ENCODE results near the gene RNF144A. TPM values are rescaled to one million over a fixed set of nuclear protein-coding genes. Genes with fewer than 3 reads are reported as not detected.

Gene RNF144A
- total RNA-seq, 1 experiment from 2014 or later, result 10.6 TPM

DNA sequence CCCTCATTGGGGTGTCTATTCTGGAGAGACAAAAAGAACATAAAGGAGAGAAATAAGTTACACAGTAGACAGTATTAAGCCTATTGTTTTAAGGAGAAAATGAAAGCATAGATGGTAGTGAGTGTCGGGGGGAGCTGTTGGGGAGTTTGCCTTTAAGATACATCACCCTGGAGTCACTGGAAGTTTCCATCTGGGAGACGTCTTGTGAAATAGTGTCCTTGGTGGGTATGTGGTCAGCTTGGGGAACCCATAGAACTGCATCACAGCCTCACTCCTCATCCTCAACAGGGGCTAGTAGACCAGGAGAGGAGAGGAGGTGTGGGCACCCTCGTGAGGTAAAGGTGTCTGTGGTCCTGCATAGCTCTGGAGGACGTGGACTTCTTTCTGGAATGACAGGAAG, 60.6 kb downstream of the RNF144A start:
- no peak overlapping the region for H3T11ph ChIP-seq (ENCODE audit: low read length)
- H3K79me1 ChIP-seq (ENCODE audit: insufficient read depth, low read depth, low read length, poor library complexity, severe bottlenecking), result no peaks in the 10 kb centered on the region
- H4K20me1 ChIP-seq (ENCODE audit: control insufficient read depth, insufficient read depth, insufficient read length), result no peaks in the 10 kb centered on the region
- H3K27me3 ChIP-seq (ENCODE audit: insufficient read depth, low read length), result no peaks in the 10 kb centered on the region
- no peaks in the 10 kb centered on the region for H3K27me3 Mint-ChIP-seq (ENCODE audit: low read depth)
- no peak overlapping the region for H3K14ac ChIP-seq (ENCODE audit: insufficient read depth, low read length)
- no peak overlapping the region for H3K4me3 Mint-ChIP-seq
- WGBS (ENCODE audit: extremely low coverage, insufficient read length, low lambda C conversion rate), result no CpG with 5 or more reads among the region's 4 CpGs
- H3K56ac ChIP-seq (ENCODE audit: insufficient read length, low read depth, low read length), result no peak overlapping the region
- no peak overlapping the region for H4K5ac ChIP-seq (ENCODE audit: insufficient read length, low read depth, low read length)
- no peak overlapping the region for H2BK5ac ChIP-seq (ENCODE audit: insufficient read length, low read length)
- H4K8ac ChIP-seq (replicated peaks; ENCODE audit: insufficient read length, low read depth, low read length), result no peak overlapping the region
- no peak overlapping the region for H2BK12ac ChIP-seq (ENCODE audit: insufficient read length, low read depth, low read length)
- H3K79me2 ChIP-seq (ENCODE audit: insufficient read depth, low read length), result no peaks in the 10 kb centered on the region
- H3K27ac ChIP-seq (ENCODE audit: insufficient read length, low read depth, low read length), result no peak overlapping the region
- no peaks in the 10 kb centered on the region for H3K23me2 ChIP-seq (ENCODE audit: insufficient read length, low read depth, low read length, poor library complexity, severe bottlenecking)
- no peak overlapping the region for H2BK120ac ChIP-seq (ENCODE audit: low read depth, low read length, poor library complexity, severe bottlenecking)
- peaks cover 19 to 31% (median 20%) of the 10 kb centered on the region in 3 experiments for H3K36me3 Mint-ChIP-seq (ENCODE audit: insufficient read depth in 1 of 3, low read depth in 3 of 3)
- H3K9me3 Mint-ChIP-seq, result peaks cover 19 to 28% of the 10 kb centered on the region in 2 experiments
- no peak overlapping the region for H4K91ac ChIP-seq (ENCODE audit: insufficient read length, low read depth, low read length)
- H3K23ac ChIP-seq (ENCODE audit: insufficient read length, low read depth, low read length), result no peak overlapping the region
- H3K4ac ChIP-seq (ENCODE audit: low read depth, low read length), result no peak overlapping the region
- no peaks in the 10 kb centered on the region for H3K9me3 ChIP-seq (ENCODE audit: control insufficient read depth, low read depth, low read length)
- TF ChIP-seq, protein P1, sequence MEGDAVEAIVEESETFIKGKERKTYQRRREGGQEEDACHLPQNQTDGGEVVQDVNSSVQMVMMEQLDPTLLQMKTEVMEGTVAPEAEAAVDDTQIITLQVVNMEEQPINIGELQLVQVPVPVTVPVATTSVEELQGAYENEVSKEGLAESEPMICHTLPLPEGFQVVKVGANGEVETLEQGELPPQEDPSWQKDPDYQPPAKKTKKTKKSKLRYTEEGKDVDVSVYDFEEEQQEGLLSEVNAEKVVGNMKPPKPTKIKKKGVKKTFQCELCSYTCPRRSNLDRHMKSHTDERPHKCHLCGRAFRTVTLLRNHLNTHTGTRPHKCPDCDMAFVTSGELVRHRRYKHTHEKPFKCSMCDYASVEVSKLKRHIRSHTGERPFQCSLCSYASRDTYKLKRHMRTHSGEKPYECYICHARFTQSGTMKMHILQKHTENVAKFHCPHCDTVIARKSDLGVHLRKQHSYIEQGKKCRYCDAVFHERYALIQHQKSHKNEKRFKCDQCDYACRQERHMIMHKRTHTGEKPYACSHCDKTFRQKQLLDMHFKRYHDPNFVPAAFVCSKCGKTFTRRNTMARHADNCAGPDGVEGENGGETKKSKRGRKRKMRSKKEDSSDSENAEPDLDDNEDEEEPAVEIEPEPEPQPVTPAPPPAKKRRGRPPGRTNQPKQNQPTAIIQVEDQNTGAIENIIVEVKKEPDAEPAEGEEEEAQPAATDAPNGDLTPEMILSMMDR (conservative IDR thresholded peaks at IDR 0.05), result no peak
- no peak overlapping the region for H2AK5ac ChIP-seq (ENCODE audit: insufficient read length, low read length)
- H3K4me1 Mint-ChIP-seq, result peaks cover 0 to 2% of the 10 kb centered on the region in 2 experiments; a peak in 1 of 4 replicates
- no peak overlapping the region for H3K4me2 ChIP-seq (ENCODE audit: insufficient read depth, insufficient read length, low read length)
- H2BK20ac ChIP-seq (ENCODE audit: low read depth, low read length, poor library complexity, severe bottlenecking), result no peak overlapping the region
- H3K4me1 ChIP-seq (ENCODE audit: insufficient read depth, low read length), result peaks cover under 1% of the 10 kb centered on the region; the same call in 1 of the 2 replicates
- H2BK15ac ChIP-seq (ENCODE audit: low read depth, low read length), result no peak overlapping the region
- H3K9ac ChIP-seq (ENCODE audit: extremely low read depth, insufficient read length, low read length), result no peak overlapping the region
- H3K18ac ChIP-seq (ENCODE audit: insufficient read length, low read depth, low read length), result no peak overlapping the region
- no peak overlapping the region; a peak in 1 of 7 replicates for H3K27ac Mint-ChIP-seq
- H2AFZ ChIP-seq (ENCODE audit: low read length), result no peak overlapping the region
- no peak for DNase-seq

Measured in H9 (cell line).